Body of pancreas (tissue), 4 donors: ENCODE results near the gene ZNF653.

Experiments used
- POLR2A ChIP-seq, 3 donors: fragments of 450-650 bp; IDR thresholded peaks; one replicate each; pipeline ENCODE4 v1.6.1; 2016; ENCODE audit warnings: antibody characterized with exemption in 3 of 3, mild to moderate bottlenecking in 2 of 3
- TF ChIP-seq, protein P1 (sequence below), 7 experiments: fragments of 450-650 bp in 4 of 7; fragments of 200-600 bp in 3 of 7; sonication (generic) in 3 of 7; IDR thresholded peaks; one replicate each; pipeline ENCODE4 v1.5.1; 2016 to 2019; ENCODE audit warnings: antibody characterized with exemption in 7 of 7

- TF ChIP-seq, protein P1, sequence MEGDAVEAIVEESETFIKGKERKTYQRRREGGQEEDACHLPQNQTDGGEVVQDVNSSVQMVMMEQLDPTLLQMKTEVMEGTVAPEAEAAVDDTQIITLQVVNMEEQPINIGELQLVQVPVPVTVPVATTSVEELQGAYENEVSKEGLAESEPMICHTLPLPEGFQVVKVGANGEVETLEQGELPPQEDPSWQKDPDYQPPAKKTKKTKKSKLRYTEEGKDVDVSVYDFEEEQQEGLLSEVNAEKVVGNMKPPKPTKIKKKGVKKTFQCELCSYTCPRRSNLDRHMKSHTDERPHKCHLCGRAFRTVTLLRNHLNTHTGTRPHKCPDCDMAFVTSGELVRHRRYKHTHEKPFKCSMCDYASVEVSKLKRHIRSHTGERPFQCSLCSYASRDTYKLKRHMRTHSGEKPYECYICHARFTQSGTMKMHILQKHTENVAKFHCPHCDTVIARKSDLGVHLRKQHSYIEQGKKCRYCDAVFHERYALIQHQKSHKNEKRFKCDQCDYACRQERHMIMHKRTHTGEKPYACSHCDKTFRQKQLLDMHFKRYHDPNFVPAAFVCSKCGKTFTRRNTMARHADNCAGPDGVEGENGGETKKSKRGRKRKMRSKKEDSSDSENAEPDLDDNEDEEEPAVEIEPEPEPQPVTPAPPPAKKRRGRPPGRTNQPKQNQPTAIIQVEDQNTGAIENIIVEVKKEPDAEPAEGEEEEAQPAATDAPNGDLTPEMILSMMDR (IDR thresholded peaks at IDR 0.05) = no peak
- no peak for TF ChIP-seq POLR2A (IDR thresholded peaks at IDR 0.05)
Measured at GRCh38 chr19:11447347-11448262, 58.0 kb downstream of the ZNF653 start.
